ENCODE results near the gene GMDS. TPM values are rescaled to one million over a fixed set of nuclear protein-coding genes. Genes with fewer than 3 reads are reported as not detected.

GMDS gene
- total RNA-seq, 2 experiments from 2014 or later: 13.9 to 16.4 TPM

GRCh38 chr6:2034256-2034655 is 211.1 kb downstream of the GMDS start:
- Histone ChIP-seq H3K36me3 (ENCODE audit: insufficient read depth, low read length) (no peaks in the 10 kb centered on the region), H3K4me1 (ENCODE audit: insufficient read depth, low read length) (peaks cover 20% of the 10 kb centered on the region), H3K4me3 (ENCODE audit: low read length) (no peak overlapping the region), H3K27me3 (ENCODE audit: control insufficient read depth in 1 of 2, insufficient read depth in 2 of 2, low read length in 2 of 2) (no peaks in the 10 kb centered on the region), H3K27ac (ENCODE audit: low read depth in 1 of 2, low read length in 2 of 2) (no peak overlapping the region), H3K9me3 (ENCODE audit: control insufficient read depth in 1 of 2, insufficient read depth in 1 of 2, low read length in 2 of 2) (no peaks in the 10 kb centered on the region)
- Mint-ChIP-seq H3K27ac (no peak overlapping the region), H3K27me3 (no peaks in the 10 kb centered on the region), H3K4me1 (ENCODE audit: low read depth) (peaks cover 31% of the 10 kb centered on the region), H3K36me3 (ENCODE audit: low read depth) (no peaks in the 10 kb centered on the region), H3K4me3 (no peak overlapping the region), H3K9me3 (no peaks in the 10 kb centered on the region)
- CTCF ChIA-PET: no interaction called here
- TF ChIP-seq, protein P1, sequence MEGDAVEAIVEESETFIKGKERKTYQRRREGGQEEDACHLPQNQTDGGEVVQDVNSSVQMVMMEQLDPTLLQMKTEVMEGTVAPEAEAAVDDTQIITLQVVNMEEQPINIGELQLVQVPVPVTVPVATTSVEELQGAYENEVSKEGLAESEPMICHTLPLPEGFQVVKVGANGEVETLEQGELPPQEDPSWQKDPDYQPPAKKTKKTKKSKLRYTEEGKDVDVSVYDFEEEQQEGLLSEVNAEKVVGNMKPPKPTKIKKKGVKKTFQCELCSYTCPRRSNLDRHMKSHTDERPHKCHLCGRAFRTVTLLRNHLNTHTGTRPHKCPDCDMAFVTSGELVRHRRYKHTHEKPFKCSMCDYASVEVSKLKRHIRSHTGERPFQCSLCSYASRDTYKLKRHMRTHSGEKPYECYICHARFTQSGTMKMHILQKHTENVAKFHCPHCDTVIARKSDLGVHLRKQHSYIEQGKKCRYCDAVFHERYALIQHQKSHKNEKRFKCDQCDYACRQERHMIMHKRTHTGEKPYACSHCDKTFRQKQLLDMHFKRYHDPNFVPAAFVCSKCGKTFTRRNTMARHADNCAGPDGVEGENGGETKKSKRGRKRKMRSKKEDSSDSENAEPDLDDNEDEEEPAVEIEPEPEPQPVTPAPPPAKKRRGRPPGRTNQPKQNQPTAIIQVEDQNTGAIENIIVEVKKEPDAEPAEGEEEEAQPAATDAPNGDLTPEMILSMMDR (IDR thresholded peaks at IDR 0.05): no peak
- POLR2A ChIA-PET: interaction anchor here (0.7 kb wide), 1 partner anchor 14 kb away, joined by 3 read pairs; no protein-coding TSS in a partner anchor
- intact Hi-C loops (cut with DNase I, micrococcal nuclease): loop anchor here in 1 of 2 experiments (10.0 kb wide), 1 partner anchor 51 kb away; no protein-coding TSS in a partner anchor
- ATAC-seq (ENCODE audit: poor library complexity): no peak
- no peak for DNase-seq

DNA sequence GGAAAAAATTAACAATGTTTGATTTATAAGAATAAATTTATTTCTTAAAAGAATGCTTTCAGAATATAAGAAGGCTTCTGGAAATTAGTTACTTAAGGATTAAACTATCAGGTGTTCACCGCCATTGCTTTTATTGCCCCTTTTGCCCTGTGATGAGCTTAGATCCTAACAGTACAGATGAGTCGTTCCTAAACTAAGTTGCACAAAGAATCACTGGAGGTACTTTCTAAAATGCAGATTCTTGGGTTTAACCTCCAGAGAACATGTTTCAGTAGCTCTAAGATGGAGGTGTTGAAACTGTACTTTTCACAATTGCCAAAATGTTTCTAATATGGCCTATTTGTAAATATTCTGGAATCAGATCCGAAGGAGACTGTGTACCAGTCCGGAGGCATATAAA is 211.9 kb downstream of the GMDS start:
- H3K27me3 ChIP-seq (ENCODE audit: control insufficient read depth in 1 of 2, insufficient read depth in 2 of 2, low read length in 2 of 2): no peaks in the 10 kb centered on the region
- H3K27ac ChIP-seq (ENCODE audit: low read depth in 1 of 2, low read length in 2 of 2): no peak overlapping the region
- H3K36me3 ChIP-seq (ENCODE audit: insufficient read depth, low read length): no peaks in the 10 kb centered on the region
- peaks cover 14% of the 10 kb centered on the region for H3K4me1 ChIP-seq (ENCODE audit: insufficient read depth, low read length)
- TF ChIP-seq, protein P1 (IDR thresholded peaks at IDR 0.05): no peak
- ChIA-PET POLR2A (no interaction called here), CTCF (no interaction called here)
- Mint-ChIP-seq H3K36me3 (ENCODE audit: low read depth) (no peaks in the 10 kb centered on the region), H3K27ac (no peak overlapping the region), H3K4me3 (no peak overlapping the region), H3K4me1 (ENCODE audit: low read depth) (peaks cover 31% of the 10 kb centered on the region), H3K27me3 (no peaks in the 10 kb centered on the region), H3K9me3 (no peaks in the 10 kb centered on the region)
- ATAC-seq (ENCODE audit: poor library complexity) (no peak), DNase-seq (no peak)
- intact Hi-C loops (cut with DNase I, micrococcal nuclease): loop anchor here in 1 of 2 experiments (10.0 kb wide), 1 partner anchor 51 kb away; no protein-coding TSS in a partner anchor
- H3K9me3 ChIP-seq (ENCODE audit: control insufficient read depth in 1 of 2, insufficient read depth in 1 of 2, low read length in 2 of 2): no peaks in the 10 kb centered on the region
- H3K4me3 ChIP-seq (ENCODE audit: low read length): no peak overlapping the region

DNA sequence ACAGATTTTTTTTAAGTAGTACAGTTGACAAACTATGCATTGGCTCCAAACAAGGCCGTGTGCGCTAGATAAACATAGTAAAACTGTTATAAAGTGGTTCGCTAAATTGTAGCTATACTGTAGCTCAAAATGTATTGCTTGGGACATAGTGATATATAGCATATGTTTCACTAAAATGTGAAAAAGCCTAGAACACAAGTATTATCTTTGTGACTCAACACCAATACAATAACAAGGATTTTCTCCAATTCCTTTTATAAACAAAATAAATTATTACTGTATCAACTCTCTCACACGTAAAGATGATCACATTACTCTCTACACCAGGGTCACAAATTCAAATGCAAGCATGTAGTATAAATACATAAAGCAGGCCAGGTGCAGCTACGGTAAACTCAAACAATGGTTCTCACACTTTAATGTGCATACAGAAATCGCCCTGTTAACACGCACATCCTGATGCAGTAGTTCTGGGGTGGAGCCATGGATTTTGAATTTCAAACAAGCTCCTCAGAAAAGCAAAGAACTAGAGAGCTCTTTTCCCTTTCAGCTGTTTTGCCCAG is 214.6 kb downstream of the GMDS start:
- no peaks in the 10 kb centered on the region for H3K9me3 Mint-ChIP-seq
- intact Hi-C loops (cut with DNase I, micrococcal nuclease): loop anchor here in 1 of 2 experiments (10.0 kb wide), 1 partner anchor 54 kb away; no protein-coding TSS in a partner anchor
- H3K4me1 Mint-ChIP-seq (ENCODE audit: low read depth): peaks cover 14% of the 10 kb centered on the region
- no peaks in the 10 kb centered on the region for H3K36me3 Mint-ChIP-seq (ENCODE audit: low read depth)
- no peak overlapping the region for H3K4me3 ChIP-seq (ENCODE audit: low read length)
- TF ChIP-seq, protein P1 (IDR thresholded peaks at IDR 0.05): no peak
- ChIA-PET CTCF (no interaction called here), POLR2A (no interaction called here)
- no peaks in the 10 kb centered on the region for H3K4me1 ChIP-seq (ENCODE audit: insufficient read depth, low read length)
- ATAC-seq (ENCODE audit: poor library complexity) (no peak), DNase-seq (no peak)
- no peaks in the 10 kb centered on the region for H3K9me3 ChIP-seq (ENCODE audit: control insufficient read depth in 1 of 2, insufficient read depth in 1 of 2, low read length in 2 of 2)
- H3K27ac Mint-ChIP-seq: no peak overlapping the region
- H3K27me3 Mint-ChIP-seq: no peaks in the 10 kb centered on the region
- H3K4me3 Mint-ChIP-seq: no peak overlapping the region
- no peaks in the 10 kb centered on the region for H3K27me3 ChIP-seq (ENCODE audit: control insufficient read depth in 1 of 2, insufficient read depth in 2 of 2, low read length in 2 of 2)
- H3K27ac ChIP-seq (ENCODE audit: low read depth in 1 of 2, low read length in 2 of 2): no peak overlapping the region
- H3K36me3 ChIP-seq (ENCODE audit: insufficient read depth, low read length): no peaks in the 10 kb centered on the region

Data from CD4-positive, alpha-beta T cell (primary cell).